HL-60/S4 treated with phorbol 12-myristate 13-acetate at 8.2 ng/mL for 4 days and 3 days (cell line): ENCODE results near the gene IGSF21.

Experiments
- in situ Hi-C: fragments of 300-500 bp; cut with MboI; formaldehyde crosslinking; loops from 2 replicates; pipeline ENCODE4 v1.15.0; 2022; ENCODE audit warnings: low sequenced_read_pairs

IGSF21 gene

GRCh38 chr1:18253093-18253492, 145.5 kb downstream of the IGSF21 start:
- in situ Hi-C loops, result no loop called here

- in situ Hi-C loops, result no loop called here
Observed at GRCh38 chr1:18256282-18257235, 149.0 kb downstream of the IGSF21 start.

- in situ Hi-C loops, result no loop called here
Observed at GRCh38 chr1:18257778-18258177, 150.2 kb downstream of the IGSF21 start.

GRCh38 chr1:18261891-18262290, 154.3 kb downstream of the IGSF21 start:
- in situ Hi-C loops, result no loop called here

GRCh38 chr1:18262726-18263125, 155.1 kb downstream of the IGSF21 start:
- in situ Hi-C loops, result no loop called here

- in situ Hi-C loops, result no loop called here
Observed at GRCh38 chr1:18263547-18264120, 156.0 kb downstream of the IGSF21 start.

- in situ Hi-C loops, result no loop called here
Observed at GRCh38 chr1:18264450-18265039, 156.9 kb downstream of the IGSF21 start.

GRCh38 chr1:18265641-18266040, 158.0 kb downstream of the IGSF21 start:
- in situ Hi-C loops, result no loop called here

- in situ Hi-C loops, result no loop called here
Observed at GRCh38 chr1:18266391-18266790, 158.8 kb downstream of the IGSF21 start.

GRCh38 chr1:18271336-18271735, 163.7 kb downstream of the IGSF21 start:
- in situ Hi-C loops, result no loop called here

GRCh38 chr1:18278946-18279345, 171.3 kb downstream of the IGSF21 start:
- in situ Hi-C loops, result no loop called here

GRCh38 chr1:18279351-18280074, 171.9 kb downstream of the IGSF21 start:
- in situ Hi-C loops, result no loop called here

GRCh38 chr1:18280956-18281355, 173.4 kb downstream of the IGSF21 start:
- in situ Hi-C loops, result no loop called here

GRCh38 chr1:18282851-18283600, 175.4 kb downstream of the IGSF21 start:
- in situ Hi-C loops, result no loop called here

GRCh38 chr1:18283601-18284385, 176.2 kb downstream of the IGSF21 start:
- in situ Hi-C loops, result no loop called here

- in situ Hi-C loops, result no loop called here
Observed at GRCh38 chr1:18284805-18285537, 177.4 kb downstream of the IGSF21 start.

GRCh38 chr1:18285538-18285924, 177.9 kb downstream of the IGSF21 start:
- in situ Hi-C loops, result no loop called here

- in situ Hi-C loops, result no loop called here
Observed at GRCh38 chr1:18288722-18289121, 181.1 kb downstream of the IGSF21 start.

- in situ Hi-C loops, result no loop called here
Observed at GRCh38 chr1:18289597-18289996, 182.0 kb downstream of the IGSF21 start.
